Testis (tissue), 3 donors: ENCODE results near the gene TMED6. TPM values are rescaled to one million over a fixed set of nuclear protein-coding genes. Genes with fewer than 3 reads are reported as not detected.

ENCODE experiments used
- DNase-seq: peaks from one replicate; pipeline ENCODE4 v3.0.0-alpha.2; 2019
- H3K27ac ChIP-seq, 2 donors: fragments of 200-600 bp; sonication (generic); one replicate each; pipeline ENCODE4 v1.5.1; 2019
- H3K27me3 ChIP-seq: fragments of 200-600 bp; sonication (generic); one replicate; pipeline ENCODE4 v1.5.1; 2019
- H3K36me3 ChIP-seq: fragments of 200-600 bp; sonication (generic); one replicate; pipeline ENCODE4 v1.5.1; 2017; ENCODE audit warnings: low read depth; ENCODE audit errors: missing control alignments
- H3K4me1 ChIP-seq: fragments of 200-600 bp; sonication (generic); one replicate; pipeline ENCODE4 v1.5.1; 2019
- H3K4me3 ChIP-seq, 2 donors: fragments of 200-600 bp; sonication (generic); one replicate each; pipeline ENCODE4 v1.5.1; 2017 to 2019
- H3K9me3 ChIP-seq: fragments of 200-600 bp; sonication (generic); one replicate; pipeline ENCODE4 v1.5.1; 2017
- CTCF ChIP-seq, 3 experiments: fragments of 450-650 bp in 2 of 3; fragments of 200-600 bp in 1 of 3; sonication (generic) in 1 of 3; IDR thresholded peaks; one replicate each; pipeline ENCODE4 v1.5.1; 2016 to 2019; ENCODE audit warnings: antibody characterized with exemption in 3 of 3, mild to moderate bottlenecking in 2 of 3, moderate library complexity in 1 of 3
- POLR2A ChIP-seq: fragments of 450-650 bp; IDR thresholded peaks from one replicate; pipeline ENCODE4 v1.6.1; 2017; ENCODE audit warnings: antibody characterized with exemption, mild to moderate bottlenecking, moderate library complexity
- WGBS, 2 donors: methylation state at CpG; one replicate each; pipeline ENCODE4 v1.1.5; 2018; 5-methylcytosine and 5-hydroxymethylcytosine counted together
- intact Hi-C: fragments of 100-400 bp; cut with DNase I; formaldehyde crosslinking; loops from one replicate; pipeline ENCODE4 v1.15.1; 2023; ENCODE audit warnings: low total_unique reads
- polyA plus RNA-seq: library from polyadenylated mRNA; stranded (reverse); fragments of 350-450 nt; fragmentation: Illumina TruSeq; extraction: RNeasy Lipid Tissue Mini Kit (QIAGEN cat#74804); gene quantifications from one replicate; pipeline ENCODE4 v1.2.3, GENCODE V29; 2014; ENCODE audit warnings: low read depth, low replicate concordance; ENCODE audit not compliant: insufficient read depth
- total RNA-seq, 2 donors: library from RNA; depleted of rRNA; stranded (reverse); fragments of >200 nt; gene quantifications; one replicate each; pipeline ENCODE4 v1.2.3, GENCODE V29; 2016

The TMED6 gene
- total and polyA plus RNA-seq, 3 donors from 2014 or later: 1.4 to 1.6 TPM; not detected in 1

- H3K9me3 ChIP-seq: no peaks in the 10 kb centered on the region
- H3K4me3 ChIP-seq: no peak overlapping the region
Observed at GRCh38 chr16:69395859-69396186, 44.2 kb upstream of the TMED6 start.

GRCh38 chr16:69393898-69394849 lies 42.6 kb upstream of the TMED6 start:
- DNase-seq: no peak
- H3K9me3 ChIP-seq: no peaks in the 10 kb centered on the region
- no peaks in the 10 kb centered on the region for H3K36me3 ChIP-seq
- H3K4me1 ChIP-seq: peaks cover 7% of the 10 kb centered on the region
- H3K27ac ChIP-seq: no peak overlapping the region
- WGBS, 2 donors: 83 to 87% methylated on average over 10 of the region's 10 CpGs
- intact Hi-C loops: loop anchor here (10.0 kb wide), 1 partner anchor 361 kb away; the partner anchor contains the start of gene NOB1
- no peaks in the 10 kb centered on the region for H3K27me3 ChIP-seq
- TF ChIP-seq CTCF (IDR thresholded peaks at IDR 0.05) (no peak), POLR2A (no peak)
- no peak overlapping the region for H3K4me3 ChIP-seq

More at GRCh38 chr16:69395859-69396186, 44.2 kb upstream of the TMED6 start:
- intact Hi-C loops: loop anchor here (10.0 kb wide), 1 partner anchor 359 kb away; the partner anchor contains the start of gene NOB1
- DNase-seq: no peak
- TF ChIP-seq CTCF (IDR thresholded peaks at IDR 0.05) (no peak), POLR2A (no peak)
- H3K4me1 ChIP-seq: peaks cover 7% of the 10 kb centered on the region
- no peaks in the 10 kb centered on the region for H3K36me3 ChIP-seq
- peak overlapping the region in 1 of 2 donors; percentile 86 for H3K27ac ChIP-seq
- H3K27me3 ChIP-seq: no peaks in the 10 kb centered on the region

GRCh38 chr16:69386596-69386995 lies 35.0 kb upstream of the TMED6 start:
- Histone ChIP-seq H3K27ac (no peak overlapping the region), H3K9me3 (no peaks in the 10 kb centered on the region), H3K27me3 (no peaks in the 10 kb centered on the region), H3K36me3 (no peaks in the 10 kb centered on the region), H3K4me3 (peak overlapping the region; percentile 76 to 98), H3K4me1 (peaks cover 11% of the 10 kb centered on the region)
- intact Hi-C loops: no loop called here
- no peak for TF ChIP-seq CTCF (IDR thresholded peaks at IDR 0.05)
- DNase-seq: no peak
- WGBS, 2 donors: 46 to 47% methylated on average over 1 of the region's 1 CpG

GRCh38 chr16:69384974-69385373 lies 33.4 kb upstream of the TMED6 start:
- 2% methylated on average over 6 of the region's 6 CpGs for WGBS, 2 donors
- peaks cover 11% of the 10 kb centered on the region for H3K4me1 ChIP-seq
- intact Hi-C loops: no loop called here
- no peaks in the 10 kb centered on the region for H3K9me3 ChIP-seq
- peak overlapping the region; percentile 80 to 95 for H3K27ac ChIP-seq
- TF ChIP-seq POLR2A (no peak), CTCF (IDR thresholded peaks at IDR 0.05) (no peak)
- H3K36me3 ChIP-seq: no peaks in the 10 kb centered on the region
- no peak for DNase-seq
- no peaks in the 10 kb centered on the region for H3K27me3 ChIP-seq
- H3K4me3 ChIP-seq: peak overlapping the region; percentile 76 to 98
